Measurements from ENCODE around the gene TUBB8. TPM values are rescaled to one million over a fixed set of nuclear protein-coding genes. Genes with fewer than 3 reads are reported as not detected.
"Not testable (repeated sequence)": the region's sequence is repeated elsewhere in the genome, so short reads cannot be mapped to it uniquely, and the experiment has no call there.

The TUBB8 gene
- total and polyA plus RNA-seq, 3 donors from 2014 or later, result 0.63 to 2.0 (median 1.4) TPM

DNA sequence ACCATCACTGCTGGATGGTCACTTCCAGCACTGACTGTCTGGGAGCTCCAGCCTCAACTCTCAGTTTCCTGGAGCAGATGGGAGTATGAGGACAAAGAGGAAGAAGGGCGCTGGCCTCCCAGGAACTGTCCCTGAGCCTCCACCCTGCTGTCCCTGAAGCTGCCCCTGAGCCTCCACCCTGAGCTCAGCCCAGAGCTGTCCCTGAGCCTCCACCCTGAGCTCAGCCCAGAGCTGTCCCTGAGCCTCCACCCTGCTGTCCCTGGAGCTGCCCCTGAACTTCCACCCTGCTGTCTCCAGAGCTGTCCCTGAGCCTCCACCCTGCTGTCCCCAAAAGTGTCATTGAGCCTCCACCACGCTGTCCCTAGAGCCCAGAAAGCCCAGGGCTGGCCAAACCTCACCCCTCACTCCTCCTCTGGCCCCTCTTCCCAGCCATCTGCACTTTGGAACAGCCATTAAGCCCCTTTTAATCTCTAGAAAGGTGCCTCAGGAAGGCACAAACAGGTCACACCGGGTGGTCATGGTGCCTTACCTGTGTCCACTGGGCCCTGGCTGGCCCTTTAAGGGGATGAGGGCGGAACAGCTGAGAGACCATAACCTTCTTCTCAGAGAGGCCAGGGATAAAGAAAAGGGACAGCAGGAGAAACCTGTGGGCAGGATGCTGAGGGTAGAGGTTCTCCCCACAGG lies 30.6 kb upstream of the TUBB8 start:
- WGBS, 2 donors, result 86 to 100% methylated on average over 3 to 4 of the region's 4 CpGs
- DNase-seq, result no peak
- no peaks in the 10 kb centered on the region for H3K36me3 ChIP-seq (ENCODE audit: low read depth, missing control alignments)
- no peak overlapping the region for H3K27ac ChIP-seq
- no peak overlapping the region for H3K4me3 ChIP-seq
- no peaks in the 10 kb centered on the region for H3K27me3 ChIP-seq
- intact Hi-C loops (cut with DNase I; ENCODE audit: low total_unique reads), result no loop called here
- H3K4me1 ChIP-seq, result no peaks in the 10 kb centered on the region
- H3K9me3 ChIP-seq, result no peaks in the 10 kb centered on the region
- TF ChIP-seq CTCF (IDR thresholded peaks at IDR 0.05) (no peak), POLR2A (IDR thresholded peaks at IDR 0.05) (no peak)

GRCh38 chr10:78556-78955 lies 29.5 kb upstream of the TUBB8 start:
- Histone ChIP-seq H3K27me3 (no peaks in the 10 kb centered on the region), H3K4me1 (no peaks in the 10 kb centered on the region), H3K27ac (no peak overlapping the region), H3K36me3 (ENCODE audit: low read depth, missing control alignments) (no peaks in the 10 kb centered on the region), H3K4me3 (no peak overlapping the region), H3K9me3 (no peaks in the 10 kb centered on the region)
- TF ChIP-seq CTCF (IDR thresholded peaks at IDR 0.05), result no peak
- no peak for TF ChIP-seq POLR2A (IDR thresholded peaks at IDR 0.05)
- intact Hi-C loops (cut with DNase I; ENCODE audit: low total_unique reads), result no loop called here
- no peak for DNase-seq
- 91 to 93% methylated on average over 12 of the region's 12 CpGs for WGBS, 2 donors

DNA sequence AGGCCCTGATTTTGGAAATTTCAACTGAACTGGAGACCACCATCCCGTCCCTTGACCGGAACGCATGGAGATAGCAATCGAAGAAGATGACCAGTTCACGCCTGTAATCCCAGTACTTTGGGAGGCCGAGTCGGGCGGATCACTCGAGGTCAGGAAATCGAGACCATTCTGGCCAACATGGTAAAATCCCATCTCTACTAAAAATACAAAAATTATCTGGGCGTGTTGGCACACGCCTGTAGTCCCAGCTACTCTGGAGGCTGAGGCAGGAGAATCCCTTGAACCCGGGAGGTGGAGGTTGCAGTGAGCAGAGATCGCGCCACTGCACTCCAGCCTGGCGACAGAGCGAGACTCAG lies 25.1 kb upstream of the TUBB8 start:
- intact Hi-C loops (cut with DNase I; ENCODE audit: low total_unique reads); DNase-seq; H3K27me3 ChIP-seq; H3K9me3 ChIP-seq; H3K36me3 ChIP-seq (ENCODE audit: low read depth, missing control alignments); H3K4me1 ChIP-seq: not testable (repeated sequence)
- Histone ChIP-seq H3K4me3 (peak overlapping the region in 1 of 2 donors; percentile 61), H3K27ac (peak overlapping the region in 1 of 2 donors; percentile 55)
- WGBS, 2 donors, result 22 to 25% methylated on average over 13 to 16 of the region's 17 CpGs

DNA sequence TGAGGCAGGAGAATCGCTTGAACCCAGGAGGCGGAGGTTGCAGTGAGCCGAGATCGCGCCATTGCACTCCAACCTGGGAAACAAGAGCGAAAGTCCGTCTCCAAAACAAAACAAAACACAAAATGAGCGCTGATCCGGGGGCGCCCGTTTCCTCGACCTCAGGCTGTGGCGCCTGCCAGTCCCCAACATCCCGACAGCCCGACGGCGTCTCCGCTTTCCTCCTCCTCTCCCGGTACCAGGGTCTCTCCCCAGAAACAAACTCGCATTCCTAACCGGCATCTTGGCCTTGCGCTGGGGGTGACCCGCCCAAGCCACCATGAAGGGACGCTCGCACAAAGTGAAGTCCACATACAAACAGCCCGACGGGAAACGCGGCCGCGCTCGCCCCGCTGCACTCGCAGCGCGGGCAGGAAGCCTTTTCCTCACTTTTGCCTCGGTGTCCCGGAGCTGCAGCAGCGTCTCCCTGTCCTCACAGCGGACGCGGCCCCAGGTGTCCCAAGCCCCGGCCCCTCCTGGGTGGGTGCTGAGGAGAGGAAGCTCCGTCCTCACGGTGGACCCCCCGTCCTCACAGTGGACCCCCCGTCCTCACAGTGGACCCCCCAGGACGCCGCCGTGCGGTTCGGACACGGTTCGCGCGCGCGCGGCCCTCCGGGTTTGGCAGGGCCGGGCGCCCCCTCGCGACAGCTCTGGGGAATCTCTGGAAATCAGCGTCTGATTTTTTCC lies 24.6 kb upstream of the TUBB8 start:
- H3K4me1 ChIP-seq; H3K27me3 ChIP-seq; H3K36me3 ChIP-seq (ENCODE audit: low read depth, missing control alignments); H3K9me3 ChIP-seq; intact Hi-C loops (cut with DNase I; ENCODE audit: low total_unique reads): not testable (repeated sequence)
- 0 to 7% methylated on average over 4 to 62 of the region's 65 CpGs for WGBS, 2 donors
- H3K4me3 ChIP-seq, result peak overlapping the region; percentile 24 to 61
- peak; percentile 35 to 73 (median 36) for TF ChIP-seq CTCF (IDR thresholded peaks at IDR 0.05)
- peak; percentile 75 for DNase-seq
- H3K27ac ChIP-seq, result peak overlapping the region in 1 of 2 donors; percentile 55

DNA sequence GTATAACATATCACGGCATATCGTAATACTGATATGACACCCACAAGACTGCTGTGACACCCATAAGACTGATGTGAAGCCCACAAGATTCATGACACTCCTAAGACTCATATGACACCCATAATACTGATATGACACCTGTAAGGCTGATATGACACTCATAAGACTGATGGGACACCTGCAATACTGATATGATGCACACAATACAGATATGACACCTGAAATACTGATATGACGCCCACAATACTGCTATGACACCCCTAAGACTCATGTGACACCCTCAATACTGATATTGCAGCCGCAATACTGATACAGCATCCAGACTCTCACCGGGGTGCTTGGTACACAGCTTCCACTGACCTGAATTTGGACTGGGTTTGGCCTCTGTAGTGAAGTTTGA lies 19.1 kb upstream of the TUBB8 start:
- H3K27me3 ChIP-seq; H3K27ac ChIP-seq; H3K36me3 ChIP-seq (ENCODE audit: low read depth, missing control alignments); DNase-seq; H3K4me1 ChIP-seq; H3K9me3 ChIP-seq; intact Hi-C loops (cut with DNase I; ENCODE audit: low total_unique reads); H3K4me3 ChIP-seq: not testable (repeated sequence)
- 73 to 81% methylated on average over 5 of the region's 5 CpGs for WGBS, 2 donors

- 85 to 90% methylated on average over 2 of the region's 2 CpGs for WGBS, 2 donors
- DNase-seq; H3K36me3 ChIP-seq (ENCODE audit: low read depth, missing control alignments); H3K9me3 ChIP-seq; H3K4me1 ChIP-seq; H3K27me3 ChIP-seq; H3K4me3 ChIP-seq; intact Hi-C loops (cut with DNase I; ENCODE audit: low total_unique reads); H3K27ac ChIP-seq: not testable (repeated sequence)
These were observed 830 bp upstream of the TUBB8 start for GRCh38 chr10:49926-50325.

DNA sequence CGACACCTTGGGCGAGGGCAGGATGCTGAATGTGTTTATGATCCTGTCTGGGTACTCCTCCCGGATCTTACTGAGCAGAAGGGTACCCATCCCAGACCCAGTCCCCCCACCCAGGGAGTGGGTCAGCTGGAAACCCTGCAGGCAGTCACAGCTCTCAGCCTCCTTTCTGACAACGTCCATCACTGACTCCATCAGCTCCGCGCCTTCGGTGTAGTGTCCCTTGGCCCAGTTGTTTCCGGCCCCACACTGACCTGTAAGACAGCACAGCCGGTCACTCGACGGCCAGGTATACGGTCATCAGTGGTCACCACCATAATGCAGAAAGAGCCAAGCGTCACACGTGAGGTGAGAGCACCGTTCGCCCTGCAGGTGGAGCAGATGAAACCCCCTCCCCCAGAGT lies 1.2 kb downstream of the TUBB8 start:
- H3K27me3 ChIP-seq; DNase-seq; H3K4me1 ChIP-seq; H3K36me3 ChIP-seq (ENCODE audit: low read depth, missing control alignments); H3K4me3 ChIP-seq; H3K9me3 ChIP-seq; intact Hi-C loops (cut with DNase I; ENCODE audit: low total_unique reads); H3K27ac ChIP-seq: not testable (repeated sequence)
- WGBS, 2 donors, result 75 to 80% methylated on average over 4 to 14 of the region's 16 CpGs

- H3K36me3 ChIP-seq (ENCODE audit: low read depth, missing control alignments); H3K9me3 ChIP-seq; H3K27ac ChIP-seq; intact Hi-C loops (cut with DNase I; ENCODE audit: low total_unique reads); H3K27me3 ChIP-seq; H3K4me1 ChIP-seq; H3K4me3 ChIP-seq; DNase-seq: not testable (repeated sequence)
- 75% methylated on average over 1 of the region's 2 CpGs; no CpG with 5 or more reads in 1 of the 2 donors for WGBS, 2 donors
These were observed 35.8 kb downstream of the TUBB8 start for GRCh38 chr10:13315-13635.

All from testis (tissue), 3 donors.